Spleen (tissue), 7 donors: Measurements from ENCODE around the gene RIC8B.

Experiments
- POLR2A ChIP-seq, 3 donors: fragments of 450-650 bp; IDR thresholded peaks; one replicate each; pipeline ENCODE4 v1.5.1; 2017; ENCODE audit warnings: antibody characterized with exemption in 3 of 3, mild to moderate bottlenecking in 1 of 3
- POLR2AphosphoS5 ChIP-seq, 3 donors: sonication (generic); formaldehyde crosslinking; IDR thresholded peaks; one replicate each; pipeline ENCODE4 v1.5.1; 2017; ENCODE audit warnings: antibody characterized with exemption in 3 of 3
- TF ChIP-seq, protein P1 (sequence below), 11 experiments: fragments of 200-600 bp in 7 of 11; fragments of 450-650 bp in 4 of 11; sonication (generic) in 4 of 11; IDR thresholded peaks in 8 of 11; conservative IDR thresholded peaks in 3 of 11; 1 replicate in 7 of 11; 2 replicates in 4 of 11; pipeline versions ENCODE4 v1.4.0 to v1.8.0; 2016 to 2021; ENCODE audit warnings: antibody characterized with exemption in 11 of 11, inconsistent platforms in 4 of 11, mild to moderate bottlenecking in 1 of 11
- donor health status: DM: no; HTN: no; CAD: no; lungs with moderate emphysema.
- donor health status: DM: no; HTN: no; CAD: no.
- donor health status: DM: no; HTN: no; CAD: no.

DNA sequence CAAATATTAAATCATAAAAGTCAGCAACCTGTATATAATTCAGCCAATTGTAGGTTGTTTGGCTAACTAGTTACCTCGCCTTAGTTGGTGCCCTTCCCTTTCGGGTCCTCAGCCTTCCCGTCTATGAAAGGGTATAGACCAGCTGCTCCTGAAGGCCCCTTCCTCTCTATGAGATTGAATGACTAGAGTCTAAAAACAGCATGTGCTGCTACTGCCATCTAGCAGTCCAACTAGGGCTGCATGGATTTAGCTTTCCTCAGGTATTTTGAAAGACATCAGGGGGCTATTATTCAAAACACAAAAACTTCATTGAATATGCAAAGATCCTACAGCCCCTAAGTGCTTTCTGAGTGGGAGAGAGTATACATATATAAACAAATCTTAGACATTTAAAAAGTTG is 144.3 kb downstream of the RIC8B start:
- TF ChIP-seq, protein P1, sequence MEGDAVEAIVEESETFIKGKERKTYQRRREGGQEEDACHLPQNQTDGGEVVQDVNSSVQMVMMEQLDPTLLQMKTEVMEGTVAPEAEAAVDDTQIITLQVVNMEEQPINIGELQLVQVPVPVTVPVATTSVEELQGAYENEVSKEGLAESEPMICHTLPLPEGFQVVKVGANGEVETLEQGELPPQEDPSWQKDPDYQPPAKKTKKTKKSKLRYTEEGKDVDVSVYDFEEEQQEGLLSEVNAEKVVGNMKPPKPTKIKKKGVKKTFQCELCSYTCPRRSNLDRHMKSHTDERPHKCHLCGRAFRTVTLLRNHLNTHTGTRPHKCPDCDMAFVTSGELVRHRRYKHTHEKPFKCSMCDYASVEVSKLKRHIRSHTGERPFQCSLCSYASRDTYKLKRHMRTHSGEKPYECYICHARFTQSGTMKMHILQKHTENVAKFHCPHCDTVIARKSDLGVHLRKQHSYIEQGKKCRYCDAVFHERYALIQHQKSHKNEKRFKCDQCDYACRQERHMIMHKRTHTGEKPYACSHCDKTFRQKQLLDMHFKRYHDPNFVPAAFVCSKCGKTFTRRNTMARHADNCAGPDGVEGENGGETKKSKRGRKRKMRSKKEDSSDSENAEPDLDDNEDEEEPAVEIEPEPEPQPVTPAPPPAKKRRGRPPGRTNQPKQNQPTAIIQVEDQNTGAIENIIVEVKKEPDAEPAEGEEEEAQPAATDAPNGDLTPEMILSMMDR (IDR thresholded peaks at IDR 0.05 in 8 of 11, conservative IDR thresholded peaks at IDR 0.05 in 3 of 11), result peak in 4 of 11 experiments; percentile 13 to 29 (median 22)
- TF ChIP-seq POLR2A (IDR thresholded peaks at IDR 0.05), result no peak
- no peak for TF ChIP-seq POLR2AphosphoS5 (IDR thresholded peaks at IDR 0.05)
